Chondrocyte (in vitro differentiated cells): ENCODE results near the gene ABHD14A. TPM values are rescaled to one million over a fixed set of nuclear protein-coding genes. Genes with fewer than 3 reads are reported as not detected.

Experiments
- DNase-seq: peaks from one replicate; pipeline ENCODE4 v3.0.0; 2021; ENCODE audit warnings: mixed read lengths, low spot score
- H3K27ac Mint-ChIP-seq: one replicate; pipeline ENCODE4 v1.8.0; 2021; ENCODE audit warnings: mild to moderate bottlenecking, moderate library complexity, mixed read lengths; ENCODE audit not compliant: unreplicated experiment
- H3K27me3 Mint-ChIP-seq: 2 replicates; pipeline ENCODE4 v1.8.0; 2021; ENCODE audit warnings: low read depth, mixed read lengths
- H3K36me3 Mint-ChIP-seq: 2 replicates; pipeline ENCODE4 v1.8.0; 2021; ENCODE audit warnings: low read depth, mixed read lengths
- H3K4me1 Mint-ChIP-seq: 2 replicates; pipeline ENCODE4 v1.8.0; 2021; ENCODE audit warnings: low read depth, mild to moderate bottlenecking, mixed read lengths
- H3K4me3 Mint-ChIP-seq: one replicate; pipeline ENCODE4 v1.8.0; 2021; ENCODE audit warnings: mild to moderate bottlenecking, moderate library complexity, mixed read lengths; ENCODE audit not compliant: unreplicated experiment
- H3K9me3 Mint-ChIP-seq: 2 replicates; pipeline ENCODE4 v1.8.0; 2021; ENCODE audit warnings: low read depth, mixed read lengths
- total RNA-seq: library from RNA; stranded (reverse); gene quantifications from 3 replicates; pipeline ENCODE4 v1.2.1, GENCODE V29; 2021
- TF ChIP-seq, protein P1 (sequence below): fragments of 200-600 bp; sonication (generic); IDR thresholded peaks from 2 replicates; pipeline ENCODE4 v1.5.0; 2021; ENCODE audit warnings: antibody characterized with exemption, mild to moderate bottlenecking, moderate library complexity

The ABHD14A gene
- total RNA-seq, 1 donor from 2014 or later = 10.2 TPM

DNA sequence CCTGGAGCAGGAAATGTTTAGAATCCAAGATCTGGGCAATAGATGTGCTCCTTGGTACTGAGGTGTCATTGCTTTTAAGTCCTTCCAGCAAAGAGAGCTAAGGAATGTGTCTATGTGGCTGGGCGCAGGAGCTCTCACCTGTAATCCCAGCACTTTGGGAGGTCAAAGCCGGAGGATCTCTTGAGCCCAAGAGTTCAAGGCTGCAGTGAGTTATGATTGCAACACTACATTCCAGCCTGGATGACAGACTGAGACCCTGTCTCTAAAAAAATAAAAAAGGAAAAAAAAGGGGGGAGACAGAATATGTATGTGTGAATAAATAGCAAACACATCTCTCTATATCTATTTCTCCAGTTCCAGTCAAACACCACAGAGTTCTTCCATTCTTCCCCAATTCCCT, 24.0 kb upstream of the ABHD14A start:
- Mint-ChIP-seq H3K36me3 (peaks cover 2% of the 10 kb centered on the region), H3K9me3 (no peaks in the 10 kb centered on the region), H3K4me1 (no peaks in the 10 kb centered on the region), H3K27ac (no peak overlapping the region), H3K27me3 (peaks cover 5% of the 10 kb centered on the region), H3K4me3 (no peak overlapping the region)
- no peak for DNase-seq
- TF ChIP-seq, protein P1, sequence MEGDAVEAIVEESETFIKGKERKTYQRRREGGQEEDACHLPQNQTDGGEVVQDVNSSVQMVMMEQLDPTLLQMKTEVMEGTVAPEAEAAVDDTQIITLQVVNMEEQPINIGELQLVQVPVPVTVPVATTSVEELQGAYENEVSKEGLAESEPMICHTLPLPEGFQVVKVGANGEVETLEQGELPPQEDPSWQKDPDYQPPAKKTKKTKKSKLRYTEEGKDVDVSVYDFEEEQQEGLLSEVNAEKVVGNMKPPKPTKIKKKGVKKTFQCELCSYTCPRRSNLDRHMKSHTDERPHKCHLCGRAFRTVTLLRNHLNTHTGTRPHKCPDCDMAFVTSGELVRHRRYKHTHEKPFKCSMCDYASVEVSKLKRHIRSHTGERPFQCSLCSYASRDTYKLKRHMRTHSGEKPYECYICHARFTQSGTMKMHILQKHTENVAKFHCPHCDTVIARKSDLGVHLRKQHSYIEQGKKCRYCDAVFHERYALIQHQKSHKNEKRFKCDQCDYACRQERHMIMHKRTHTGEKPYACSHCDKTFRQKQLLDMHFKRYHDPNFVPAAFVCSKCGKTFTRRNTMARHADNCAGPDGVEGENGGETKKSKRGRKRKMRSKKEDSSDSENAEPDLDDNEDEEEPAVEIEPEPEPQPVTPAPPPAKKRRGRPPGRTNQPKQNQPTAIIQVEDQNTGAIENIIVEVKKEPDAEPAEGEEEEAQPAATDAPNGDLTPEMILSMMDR = no peak

DNA sequence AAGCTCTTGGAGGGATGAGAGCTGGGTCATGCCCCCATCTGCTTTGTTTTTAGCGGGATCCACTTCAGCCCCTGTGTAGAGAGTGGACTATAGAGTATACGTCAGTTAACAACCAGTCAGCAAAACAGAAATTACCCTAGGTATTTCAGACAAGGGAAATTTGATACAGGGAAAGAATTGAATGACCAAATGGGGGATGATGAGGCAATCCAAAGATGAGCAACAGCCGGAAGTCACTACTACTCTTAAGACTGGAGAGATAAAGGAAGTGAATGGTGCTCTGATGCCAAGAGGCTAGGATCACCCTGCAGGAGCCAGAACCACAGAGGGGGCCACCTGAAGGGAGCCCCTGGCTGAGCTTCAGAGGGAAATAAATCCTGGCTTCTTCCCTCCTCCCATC, 21.4 kb upstream of the ABHD14A start:
- TF ChIP-seq, protein P1 = no peak
- no peak overlapping the region for H3K27ac Mint-ChIP-seq
- no peak overlapping the region for H3K4me3 Mint-ChIP-seq
- no peak for DNase-seq
- peaks cover 5% of the 10 kb centered on the region for H3K27me3 Mint-ChIP-seq
- no peaks in the 10 kb centered on the region for H3K4me1 Mint-ChIP-seq
- H3K9me3 Mint-ChIP-seq = no peaks in the 10 kb centered on the region
- H3K36me3 Mint-ChIP-seq = peaks cover 3% of the 10 kb centered on the region

DNA sequence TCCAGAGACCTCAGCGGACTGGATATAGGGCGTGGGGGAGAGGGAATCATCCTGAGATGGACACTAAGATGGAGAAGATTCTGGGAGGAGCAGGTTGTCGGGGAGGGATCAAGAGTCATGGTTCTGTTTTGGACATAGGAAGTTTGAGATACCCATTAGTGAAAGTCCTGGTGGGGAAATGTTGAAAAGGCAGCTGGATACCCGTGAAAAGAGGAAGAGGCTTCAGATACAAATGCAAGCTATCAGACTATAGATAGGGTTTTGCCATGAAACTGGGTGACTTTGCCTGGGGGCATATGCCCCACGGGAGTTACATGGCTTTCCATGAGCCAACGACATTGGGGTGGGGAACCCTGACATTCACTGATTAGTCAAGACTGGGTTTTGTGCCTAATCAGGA, 20.8 kb upstream of the ABHD14A start:
- Mint-ChIP-seq H3K36me3 (peaks cover 3% of the 10 kb centered on the region), H3K4me1 (no peaks in the 10 kb centered on the region), H3K27ac (no peak overlapping the region), H3K4me3 (no peak overlapping the region), H3K9me3 (no peaks in the 10 kb centered on the region), H3K27me3 (peaks cover 5% of the 10 kb centered on the region)
- TF ChIP-seq, protein P1 = no peak
- DNase-seq = no peak

DNA sequence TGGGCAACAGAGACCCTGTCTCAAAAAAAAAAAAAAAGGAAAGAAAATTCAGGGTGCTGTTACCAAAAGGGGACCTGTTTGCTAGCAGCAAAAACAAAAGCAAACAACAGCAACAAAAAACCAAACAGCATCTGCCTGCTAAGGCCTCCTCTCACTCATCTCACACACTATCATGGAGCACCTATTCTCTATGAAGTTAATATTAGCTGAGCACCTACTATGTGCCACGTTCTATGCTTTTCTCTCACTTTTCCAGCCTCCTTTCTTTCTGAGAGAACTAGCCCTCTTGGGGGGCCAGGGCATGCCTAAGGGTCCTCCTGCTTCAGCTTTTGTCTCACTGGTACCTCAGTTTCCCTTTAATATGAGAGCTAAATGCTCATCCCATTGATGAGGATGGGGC, 20.2 kb upstream of the ABHD14A start:
- Mint-ChIP-seq H3K27me3 (peaks cover 5% of the 10 kb centered on the region), H3K27ac (no peak overlapping the region), H3K4me3 (no peak overlapping the region), H3K36me3 (peaks cover 3% of the 10 kb centered on the region), H3K4me1 (no peaks in the 10 kb centered on the region), H3K9me3 (no peaks in the 10 kb centered on the region)
- no peak for DNase-seq
- TF ChIP-seq, protein P1 = no peak

DNA sequence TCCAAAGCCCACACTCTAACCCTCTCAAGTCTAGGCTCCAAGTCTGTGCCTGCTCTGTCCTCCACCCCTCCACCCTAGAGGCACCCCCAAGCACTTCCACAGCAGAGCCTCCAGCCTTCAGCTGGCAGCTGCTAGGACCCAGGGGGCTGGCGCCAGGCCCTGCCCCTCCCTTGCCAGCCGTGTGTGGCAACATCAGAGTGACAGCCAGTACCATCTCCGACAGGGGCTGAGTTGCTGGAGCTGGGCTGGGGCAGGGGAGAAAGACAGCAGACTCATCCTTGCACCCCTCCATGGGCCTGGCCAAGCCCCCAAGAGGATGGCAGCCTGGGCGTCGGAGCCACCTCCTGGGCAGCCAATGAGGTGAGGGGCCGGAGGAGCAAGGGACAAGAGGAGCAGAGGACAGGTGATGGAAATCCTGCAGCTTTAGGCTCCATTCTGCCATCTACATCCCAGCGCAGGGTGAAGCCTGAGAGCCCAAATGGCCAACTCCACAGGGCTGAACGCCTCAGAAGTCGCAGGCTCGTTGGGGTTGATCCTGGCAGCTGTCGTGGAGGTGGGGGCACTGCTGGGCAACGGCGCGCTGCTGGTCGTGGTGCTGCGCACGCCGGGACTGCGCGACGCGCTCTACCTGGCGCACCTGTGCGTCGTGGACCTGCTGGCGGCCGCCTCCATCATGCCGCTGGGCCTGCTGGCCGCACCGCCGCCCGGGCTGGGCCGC, 19.5 kb upstream of the ABHD14A start, which contains the start of gene GPR62:
Gene GPR62, plus strand, starts transcription at position 207 of the 718 bp plus-strand sequence. Its CDS starts 272 bp downstream, at position 479.
- H3K4me3 Mint-ChIP-seq = no peak within 1 kb of the TSS
- peaks cover 5% of the 10 kb centered on the region for H3K27me3 Mint-ChIP-seq
- no peak for DNase-seq
- TF ChIP-seq, protein P1 = no peak
- no peaks in the 10 kb centered on the region for H3K4me1 Mint-ChIP-seq
- no peaks in the 10 kb centered on the region for H3K9me3 Mint-ChIP-seq
- peaks cover 3% of the 10 kb centered on the region for H3K36me3 Mint-ChIP-seq
- no peak within 1 kb of the TSS for H3K27ac Mint-ChIP-seq
